SK-N-MC (cell line): ENCODE results near the gene NUDT3.

Experiments
- DNase-seq: peaks from one replicate; pipeline ENCODE4 v3.0.0-alpha.2; 2011; ENCODE audit warnings: low read depth, low spot score
- H3K27ac ChIP-seq: fragments of 200-600 bp; sonication (generic); 2 replicates; pipeline ENCODE4 v1.5.1; 2016; ENCODE audit warnings: mixed run types
- H3K36me3 ChIP-seq: fragments of 200-600 bp; sonication (generic); 2 replicates; pipeline ENCODE4 v1.6.1; 2017; ENCODE audit warnings: antibody characterized with exemption, low read length, mixed read lengths; ENCODE audit not compliant: insufficient read depth
- H3K4me3 ChIP-seq: fragments of 200-600 bp; sonication (generic); 2 replicates; pipeline ENCODE4 v1.5.1; 2016
- H3K9ac ChIP-seq: fragments of 200-600 bp; sonication (generic); 2 replicates; pipeline ENCODE4 v1.8.0; 2017; ENCODE audit warnings: mixed run types, mixed read lengths; ENCODE audit not compliant: insufficient read length
- H3K9me3 ChIP-seq: fragments of 200-600 bp; sonication (generic); 2 replicates; pipeline ENCODE4 v1.6.1; 2017; ENCODE audit warnings: low read depth, mild to moderate bottlenecking, antibody characterized with exemption, low read length, moderate library complexity, mixed read lengths
- EZH2 ChIP-seq: fragments of 200-600 bp; sonication (generic); IDR thresholded peaks from one replicate; pipeline ENCODE4 v1.6.1; 2017; ENCODE audit warnings: antibody characterized with exemption
- FOXP2 ChIP-seq: optimal IDR thresholded peaks from 2 replicates; pipeline ENCODE3; 2011; ENCODE audit warnings: mild to moderate bottlenecking, moderate library complexity; ENCODE audit not compliant: insufficient read depth; ENCODE audit errors: extremely low read length, control extremely low read depth
- POLR2AphosphoS5 ChIP-seq: IDR thresholded peaks from 2 replicates; pipeline ENCODE4 v1.6.1; 2012; ENCODE audit warnings: mild to moderate bottlenecking, low read depth, low read length, borderline replicate concordance

The NUDT3 gene

GRCh38 chr6:34239893-34240292 is 152.6 kb downstream of the NUDT3 start:
- peaks cover 52% of the 10 kb centered on the region for H3K36me3 ChIP-seq
- no peak for DNase-seq

DNA sequence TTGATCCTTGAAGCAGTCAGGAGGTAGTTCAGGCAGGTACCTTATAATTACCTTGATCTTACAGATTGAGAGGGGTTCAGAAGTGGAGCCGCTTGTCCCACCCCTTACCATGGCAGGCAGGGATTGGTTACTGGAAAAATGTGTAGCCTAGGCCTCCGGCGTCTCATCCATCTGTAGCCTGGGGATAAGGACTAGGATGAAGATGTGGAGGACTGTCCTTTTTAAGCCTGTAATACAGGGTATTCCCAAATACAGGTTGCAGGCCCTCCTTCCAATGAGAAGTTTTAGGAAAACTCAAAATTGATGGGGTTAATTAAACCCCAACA is 153.0 kb downstream of the NUDT3 start:
- peak overlapping the region; percentile 98 for H3K9ac ChIP-seq
- no peak for DNase-seq
- H3K27ac ChIP-seq = peak overlapping the region; percentile 92
- no peaks in the 10 kb centered on the region for H3K9me3 ChIP-seq
- peaks cover 51% of the 10 kb centered on the region for H3K36me3 ChIP-seq
- no peak for TF ChIP-seq FOXP2
- no peak for TF ChIP-seq POLR2AphosphoS5
- no peak for TF ChIP-seq EZH2
- H3K4me3 ChIP-seq = no peak overlapping the region

More at GRCh38 chr6:34239893-34240292, 152.6 kb downstream of the NUDT3 start:
- H3K9ac ChIP-seq = peak overlapping the region; percentile 98
- H3K27ac ChIP-seq = peak overlapping the region; percentile 31
- H3K9me3 ChIP-seq = no peaks in the 10 kb centered on the region
- H3K4me3 ChIP-seq = no peak overlapping the region
- no peak for TF ChIP-seq POLR2AphosphoS5
- TF ChIP-seq FOXP2 = no peak
- TF ChIP-seq EZH2 = no peak

- no peak for TF ChIP-seq EZH2
- no peak; the same call in 1 of the 2 replicates for TF ChIP-seq POLR2AphosphoS5
- no peak for TF ChIP-seq FOXP2
- peak overlapping the region; percentile 92 for H3K27ac ChIP-seq
Observed at GRCh38 chr6:34238585-34239499, 153.6 kb downstream of the NUDT3 start.

GRCh38 chr6:34237722-34238584 is 154.5 kb downstream of the NUDT3 start:
- H3K9ac ChIP-seq = peak overlapping the region; percentile 98
- H3K36me3 ChIP-seq = peaks cover 37% of the 10 kb centered on the region
- peak overlapping the region; percentile 96 for H3K4me3 ChIP-seq
- DNase-seq = no peak
- H3K9me3 ChIP-seq = no peaks in the 10 kb centered on the region
- H3K27ac ChIP-seq = peak overlapping the region; percentile 92
- TF ChIP-seq FOXP2 = no peak
- peak; percentile 36 for TF ChIP-seq POLR2AphosphoS5
- TF ChIP-seq EZH2 = no peak

More at GRCh38 chr6:34238585-34239499, 153.6 kb downstream of the NUDT3 start:
- Histone ChIP-seq H3K36me3 (peaks cover 45% of the 10 kb centered on the region), H3K9ac (peak overlapping the region; percentile 98), H3K4me3 (peak overlapping the region; percentile 96), H3K9me3 (no peaks in the 10 kb centered on the region)
- no peak for DNase-seq

DNA sequence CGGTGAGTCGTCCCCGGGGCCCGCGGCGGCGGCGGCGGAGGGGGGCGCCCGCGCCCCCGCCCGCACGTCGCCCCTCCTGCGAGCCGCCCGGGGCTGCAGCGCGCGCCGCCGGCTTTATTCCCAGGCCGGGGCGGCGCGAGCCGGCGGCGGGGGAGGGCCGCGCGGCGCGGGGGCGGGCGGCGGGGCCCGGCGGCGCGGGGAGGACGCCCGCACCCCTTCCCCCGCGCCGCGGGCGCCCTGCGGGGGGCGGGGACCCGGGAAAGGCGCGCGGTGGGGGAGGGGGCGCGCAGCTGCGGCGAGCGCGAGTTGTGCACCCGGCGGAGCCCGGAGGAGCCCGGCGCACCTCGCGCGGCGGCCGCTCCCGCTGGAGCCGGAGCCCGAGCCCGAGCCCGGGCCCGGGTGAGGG is 155.2 kb downstream of the NUDT3 start:
- H3K4me3 ChIP-seq = peak overlapping the region; percentile 96
- DNase-seq = no peak
- no peak for TF ChIP-seq EZH2
- TF ChIP-seq POLR2AphosphoS5 = no peak; the same call in 1 of the 2 replicates
- no peak for TF ChIP-seq FOXP2
- peak overlapping the region; percentile 98 for H3K9ac ChIP-seq
- H3K36me3 ChIP-seq = peaks cover 31% of the 10 kb centered on the region
- H3K9me3 ChIP-seq = no peaks in the 10 kb centered on the region
- H3K27ac ChIP-seq = peak overlapping the region; percentile 92

DNA sequence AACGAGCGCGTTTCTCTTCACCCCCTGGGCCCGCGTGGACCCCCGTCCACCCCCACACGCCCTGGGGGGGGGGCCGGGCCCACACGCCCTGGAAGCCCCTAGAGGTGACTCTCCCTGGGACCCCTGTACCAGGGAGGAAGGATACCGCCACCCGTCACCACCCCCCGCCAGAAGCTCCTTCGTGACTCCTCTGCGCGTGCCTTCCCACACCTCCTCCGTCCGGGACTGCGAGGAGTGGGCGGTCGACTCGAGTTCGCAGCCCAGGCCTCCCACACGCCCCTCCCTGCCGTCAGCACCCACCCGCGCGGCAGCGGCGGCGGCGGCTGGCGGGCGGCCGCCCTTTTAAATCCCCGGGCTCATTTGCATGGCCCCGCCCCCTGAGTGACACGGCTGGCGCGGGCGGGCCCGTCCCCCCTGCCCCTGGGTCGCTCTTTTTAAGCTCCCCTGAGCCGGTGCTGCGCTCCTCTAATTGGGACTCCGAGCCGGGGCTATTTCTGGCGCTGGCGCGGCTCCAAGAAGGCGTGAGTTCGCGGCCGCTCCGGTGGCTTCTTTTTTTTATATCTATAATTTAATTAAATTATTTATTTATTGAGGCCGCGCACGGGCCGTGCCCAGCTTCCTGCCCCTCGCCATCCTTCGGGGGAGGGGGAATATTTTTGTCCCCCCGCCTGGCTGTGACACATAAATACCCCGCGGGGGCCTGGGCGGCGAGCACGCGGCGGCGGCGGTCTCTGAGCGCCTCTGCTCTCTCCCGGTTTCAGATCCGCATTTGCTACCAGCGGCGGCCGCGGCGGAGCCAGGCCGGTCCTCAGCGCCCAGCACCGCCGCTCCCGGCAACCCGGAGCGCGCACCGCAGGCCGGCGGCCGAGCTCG is 155.8 kb downstream of the NUDT3 start, which contains the start of gene HMGA1:
Gene HMGA1, plus strand, starts transcription at position 431 of the 873 bp plus-strand sequence. CDS start 3,908 bp downstream, outside the sequence.
- Histone ChIP-seq H3K9me3 (no peaks in the 10 kb centered on the region), H3K36me3 (peaks cover 25% of the 10 kb centered on the region), H3K9ac (peak within 1 kb of the TSS; percentile 98), H3K27ac (peak within 1 kb of the TSS; percentile 92), H3K4me3 (peak within 1 kb of the TSS; percentile 96)
- TF ChIP-seq FOXP2 (no peak), POLR2AphosphoS5 (peak; percentile 95)
- DNase-seq = peak; percentile 26

- no peak for TF ChIP-seq EZH2
- TF ChIP-seq FOXP2 = no peak
- no peak for TF ChIP-seq POLR2AphosphoS5
- Histone ChIP-seq H3K4me3 (peak overlapping the region; percentile 77), H3K36me3 (peaks cover 19% of the 10 kb centered on the region), H3K27ac (no peak overlapping the region), H3K9ac (peak overlapping the region; percentile 55), H3K9me3 (no peaks in the 10 kb centered on the region)
- DNase-seq = no peak
Observed at GRCh38 chr6:34236131-34236442, 156.4 kb downstream of the NUDT3 start.
